SIG-M5 (cell line): ENCODE measurements around the gene CAPZA2.
"Not testable (repeated sequence)": the region's sequence is repeated elsewhere in the genome, so short reads cannot be mapped to it uniquely, and the experiment has no call there.

Experiments used
- DNase-seq: peaks from one replicate; lab custom pipeline; 2025; lab: John Stamatoyannopoulos, UW

The CAPZA2 gene

GRCh38 chr7:116862234-116862950, at the start of gene CAPZA2:
Gene CAPZA2 (plus strand): TSS chr7:116862587. CDS start chr7:116862612, 25 bp downstream.
- DNase-seq, result peak; percentile 41

GRCh38 chr7:116812860-116813259, 49.5 kb upstream of the CAPZA2 start:
- DNase-seq, result no peak

- DNase-seq, result not testable (repeated sequence)
These were observed 49.0 kb upstream of the CAPZA2 start for GRCh38 chr7:116813371-116813770.

GRCh38 chr7:116815041-116815440, 47.3 kb upstream of the CAPZA2 start:
- DNase-seq, result no peak

- no peak for DNase-seq
These were observed 42.2 kb upstream of the CAPZA2 start for GRCh38 chr7:116820149-116820548.

- not testable (repeated sequence) for DNase-seq
These were observed 40.7 kb upstream of the CAPZA2 start for GRCh38 chr7:116821647-116822046.

GRCh38 chr7:116824449-116824848, 37.9 kb upstream of the CAPZA2 start:
- no peak for DNase-seq

- DNase-seq, result no peak
These were observed 34.1 kb upstream of the CAPZA2 start for GRCh38 chr7:116828281-116828680.

- DNase-seq, result no peak
These were observed 33.3 kb upstream of the CAPZA2 start for GRCh38 chr7:116829041-116829440.

GRCh38 chr7:116829493-116829892, 32.9 kb upstream of the CAPZA2 start:
- no peak for DNase-seq

GRCh38 chr7:116832692-116833091, 29.7 kb upstream of the CAPZA2 start:
- DNase-seq, result no peak

GRCh38 chr7:116834815-116835504, 27.4 kb upstream of the CAPZA2 start:
- DNase-seq, result no peak

GRCh38 chr7:116836048-116836447, 26.3 kb upstream of the CAPZA2 start:
- DNase-seq, result no peak

- DNase-seq, result no peak
These were observed 25.5 kb upstream of the CAPZA2 start for GRCh38 chr7:116836911-116837310.

- DNase-seq, result no peak
These were observed 24.8 kb upstream of the CAPZA2 start for GRCh38 chr7:116837586-116837985.

GRCh38 chr7:116840256-116840655, 22.1 kb upstream of the CAPZA2 start:
- DNase-seq, result no peak

- no peak for DNase-seq
These were observed 20.0 kb upstream of the CAPZA2 start for GRCh38 chr7:116842371-116842770.

GRCh38 chr7:116843378-116843777, 19.0 kb upstream of the CAPZA2 start:
- no peak for DNase-seq

GRCh38 chr7:116851175-116851574, 11.2 kb upstream of the CAPZA2 start:
- DNase-seq, result no peak

GRCh38 chr7:116851671-116852070, 10.7 kb upstream of the CAPZA2 start:
- DNase-seq, result no peak

- no peak for DNase-seq
These were observed 8.3 kb upstream of the CAPZA2 start for GRCh38 chr7:116854132-116854531.

- no peak for DNase-seq
These were observed 5.3 kb upstream of the CAPZA2 start for GRCh38 chr7:116857052-116857451.

GRCh38 chr7:116859323-116859722, 3.1 kb upstream of the CAPZA2 start:
- peak; percentile 50 for DNase-seq

GRCh38 chr7:116861717-116862116, 670 bp upstream of the CAPZA2 start:
- no peak for DNase-seq
